NCI-H128 (cell line): ENCODE results near the gene MED27.

ENCODE experiments used
- DNase-seq: peaks from one replicate; lab custom pipeline; 2025; ENCODE audit not compliant: unreplicated experiment; lab: John Stamatoyannopoulos, UW

Gene MED27

GRCh38 chr9:131889437-131890251, 190.0 kb downstream of the MED27 start:
- DNase-seq = no peak

- DNase-seq = no peak
Measured at GRCh38 chr9:131888923-131889322, 190.7 kb downstream of the MED27 start.

- DNase-seq = no peak
Measured at GRCh38 chr9:131887680-131888079, 192.0 kb downstream of the MED27 start.

- DNase-seq = no peak
Measured at GRCh38 chr9:131886826-131887225, 192.8 kb downstream of the MED27 start.

GRCh38 chr9:131885144-131885609, 194.5 kb downstream of the MED27 start:
- no peak for DNase-seq

- DNase-seq = no peak
Measured at GRCh38 chr9:131884222-131884621, 195.4 kb downstream of the MED27 start.

- DNase-seq = no peak
Measured at GRCh38 chr9:131880833-131881583, 198.7 kb downstream of the MED27 start.

GRCh38 chr9:131879911-131880290, 199.8 kb downstream of the MED27 start:
- no peak for DNase-seq

- DNase-seq = no peak
Measured at GRCh38 chr9:131879181-131879910, 200.3 kb downstream of the MED27 start.

- DNase-seq = no peak
Measured at GRCh38 chr9:131876486-131876885, 203.2 kb downstream of the MED27 start.

- no peak for DNase-seq
Measured at GRCh38 chr9:131875828-131876485, 203.7 kb downstream of the MED27 start.

GRCh38 chr9:131874916-131875670, 204.6 kb downstream of the MED27 start:
- DNase-seq = no peak

- no peak for DNase-seq
Measured at GRCh38 chr9:131874447-131874846, 205.2 kb downstream of the MED27 start.

- no peak for DNase-seq
Measured at GRCh38 chr9:131873891-131874440, 205.7 kb downstream of the MED27 start.

GRCh38 chr9:131873335-131873734, 206.3 kb downstream of the MED27 start:
- no peak for DNase-seq

- DNase-seq = no peak
Measured at GRCh38 chr9:131872702-131873101, 207.0 kb downstream of the MED27 start.

GRCh38 chr9:131872006-131872405, 207.7 kb downstream of the MED27 start:
- DNase-seq = no peak

GRCh38 chr9:131870156-131870555, 209.5 kb downstream of the MED27 start:
- no peak for DNase-seq

- no peak for DNase-seq
Measured at GRCh38 chr9:131869348-131869747, 210.3 kb downstream of the MED27 start.

- DNase-seq = no peak
Measured at GRCh38 chr9:131868766-131869165, 210.9 kb downstream of the MED27 start.
